ENCODE results near the gene ZNF215.

The ZNF215 gene

DNA sequence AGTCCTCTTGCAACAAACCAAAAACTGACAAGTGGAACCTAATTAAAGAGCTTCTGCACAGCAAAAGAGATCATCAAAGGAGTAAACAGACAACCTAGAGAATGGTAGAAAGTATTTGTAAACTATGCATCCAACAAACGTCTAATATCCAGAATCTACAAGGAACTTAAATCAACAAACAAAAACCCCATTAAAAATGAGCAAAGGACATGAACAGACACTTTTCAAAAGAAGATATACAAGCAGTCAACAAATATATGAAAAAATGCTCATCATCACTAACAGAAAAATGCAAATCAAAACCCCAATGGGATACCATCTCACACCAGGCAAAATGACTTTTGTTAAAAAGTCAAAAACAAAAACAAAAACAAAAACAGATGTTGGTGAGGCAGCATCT, 60.3 kb downstream of the ZNF215 start:
- no peak for DNase-seq (ENCODE audit: low read depth)
- TF ChIP-seq MYC (IDR thresholded peaks at IDR 0.05; ENCODE audit: low read depth, low read length) (no peak), POLR2A (IDR thresholded peaks at IDR 0.05; ENCODE audit: extremely low read depth, insufficient read length) (no peak)
- TF ChIP-seq, protein P1, sequence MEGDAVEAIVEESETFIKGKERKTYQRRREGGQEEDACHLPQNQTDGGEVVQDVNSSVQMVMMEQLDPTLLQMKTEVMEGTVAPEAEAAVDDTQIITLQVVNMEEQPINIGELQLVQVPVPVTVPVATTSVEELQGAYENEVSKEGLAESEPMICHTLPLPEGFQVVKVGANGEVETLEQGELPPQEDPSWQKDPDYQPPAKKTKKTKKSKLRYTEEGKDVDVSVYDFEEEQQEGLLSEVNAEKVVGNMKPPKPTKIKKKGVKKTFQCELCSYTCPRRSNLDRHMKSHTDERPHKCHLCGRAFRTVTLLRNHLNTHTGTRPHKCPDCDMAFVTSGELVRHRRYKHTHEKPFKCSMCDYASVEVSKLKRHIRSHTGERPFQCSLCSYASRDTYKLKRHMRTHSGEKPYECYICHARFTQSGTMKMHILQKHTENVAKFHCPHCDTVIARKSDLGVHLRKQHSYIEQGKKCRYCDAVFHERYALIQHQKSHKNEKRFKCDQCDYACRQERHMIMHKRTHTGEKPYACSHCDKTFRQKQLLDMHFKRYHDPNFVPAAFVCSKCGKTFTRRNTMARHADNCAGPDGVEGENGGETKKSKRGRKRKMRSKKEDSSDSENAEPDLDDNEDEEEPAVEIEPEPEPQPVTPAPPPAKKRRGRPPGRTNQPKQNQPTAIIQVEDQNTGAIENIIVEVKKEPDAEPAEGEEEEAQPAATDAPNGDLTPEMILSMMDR (IDR thresholded peaks at IDR 0.05; ENCODE audit: low read depth, low read length): no peak
- TF ChIP-seq, protein P2, sequence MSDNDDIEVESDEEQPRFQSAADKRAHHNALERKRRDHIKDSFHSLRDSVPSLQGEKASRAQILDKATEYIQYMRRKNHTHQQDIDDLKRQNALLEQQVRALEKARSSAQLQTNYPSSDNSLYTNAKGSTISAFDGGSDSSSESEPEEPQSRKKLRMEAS (IDR thresholded peaks at IDR 0.05; ENCODE audit: low read depth, low read length): no peak
- H3K4me3 ChIP-seq (ENCODE audit: low read depth, low read length): no peak overlapping the region

DNA sequence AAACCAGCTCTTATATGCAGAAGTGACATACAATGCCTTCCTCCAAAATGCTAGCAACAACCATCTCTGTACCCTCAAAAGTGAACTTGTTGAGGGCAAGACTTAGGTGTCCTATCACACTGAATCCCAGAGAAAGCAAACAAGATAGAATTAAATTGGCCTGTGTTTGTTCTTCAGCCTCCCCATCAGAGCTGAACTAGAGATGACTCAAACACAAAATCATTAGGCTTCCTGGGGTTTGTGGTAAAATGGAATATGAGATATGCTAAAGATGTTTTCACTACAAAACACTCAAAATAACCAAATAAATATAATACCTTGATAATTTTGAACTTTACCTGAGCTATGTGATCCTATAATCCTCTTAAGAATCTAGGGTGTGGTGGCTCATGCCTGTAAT, 62.3 kb downstream of the ZNF215 start:
- H3K4me3 ChIP-seq (ENCODE audit: low read depth, low read length): no peak overlapping the region
- TF ChIP-seq, protein P2 (IDR thresholded peaks at IDR 0.05; ENCODE audit: low read depth, low read length): no peak
- TF ChIP-seq POLR2A (IDR thresholded peaks at IDR 0.05; ENCODE audit: extremely low read depth, insufficient read length) (no peak), MYC (IDR thresholded peaks at IDR 0.05; ENCODE audit: low read depth, low read length) (no peak)
- TF ChIP-seq, protein P1 (IDR thresholded peaks at IDR 0.05; ENCODE audit: low read depth, low read length): no peak
- DNase-seq (ENCODE audit: low read depth): no peak

DNA sequence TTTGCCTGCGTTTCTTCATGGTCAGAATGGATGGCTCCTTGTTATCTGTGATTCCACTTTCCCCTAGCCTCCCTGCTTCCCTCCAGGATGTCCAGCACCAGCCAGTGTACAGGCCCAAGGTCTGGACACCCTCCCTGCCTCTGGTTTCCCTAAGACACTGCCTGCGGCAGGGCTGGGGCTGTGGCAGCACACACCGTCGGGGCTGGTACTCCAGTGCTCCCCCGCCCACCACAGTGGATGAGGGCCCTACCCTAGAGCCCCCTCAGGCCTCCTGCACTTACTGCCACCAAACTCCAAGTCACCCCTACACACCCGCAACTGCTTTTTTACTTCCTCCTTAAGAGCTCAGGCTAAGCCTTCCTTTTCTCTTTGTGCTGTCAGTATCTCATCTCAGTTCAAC, 65.0 kb downstream of the ZNF215 start:
- H3K4me3 ChIP-seq (ENCODE audit: low read depth, low read length): no peak overlapping the region
- TF ChIP-seq, protein P1 (IDR thresholded peaks at IDR 0.05; ENCODE audit: low read depth, low read length): no peak
- TF ChIP-seq, protein P2 (IDR thresholded peaks at IDR 0.05; ENCODE audit: low read depth, low read length): no peak
- TF ChIP-seq POLR2A (IDR thresholded peaks at IDR 0.05; ENCODE audit: extremely low read depth, insufficient read length): no peak
- TF ChIP-seq MYC (IDR thresholded peaks at IDR 0.05; ENCODE audit: low read depth, low read length): no peak
- DNase-seq (ENCODE audit: low read depth): no peak

DNA sequence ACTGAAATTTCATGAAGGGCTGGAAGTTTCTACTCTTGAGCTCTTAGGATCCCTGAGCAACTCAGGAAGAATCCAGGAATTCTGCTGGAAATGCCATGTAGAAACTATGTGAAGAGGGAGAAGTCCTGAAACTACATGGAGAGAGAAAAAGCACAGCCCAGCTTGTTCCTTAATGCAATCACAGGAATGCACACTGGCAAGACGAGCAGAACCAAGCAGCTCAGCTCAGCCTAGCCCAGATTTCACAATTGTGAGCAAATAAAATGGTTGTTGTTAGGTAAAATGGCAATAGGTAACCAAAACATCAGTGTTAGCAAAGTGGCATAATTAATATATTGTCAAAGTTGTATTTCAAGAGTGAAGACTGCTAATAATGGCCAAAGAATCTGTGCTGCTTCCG, 65.8 kb downstream of the ZNF215 start:
- TF ChIP-seq, protein P2 (IDR thresholded peaks at IDR 0.05; ENCODE audit: low read depth, low read length): no peak
- TF ChIP-seq MYC (IDR thresholded peaks at IDR 0.05; ENCODE audit: low read depth, low read length) (no peak), POLR2A (IDR thresholded peaks at IDR 0.05; ENCODE audit: extremely low read depth, insufficient read length) (no peak)
- TF ChIP-seq, protein P1 (IDR thresholded peaks at IDR 0.05; ENCODE audit: low read depth, low read length): no peak
- no peak overlapping the region for H3K4me3 ChIP-seq (ENCODE audit: low read depth, low read length)
- no peak for DNase-seq (ENCODE audit: low read depth)

DNA sequence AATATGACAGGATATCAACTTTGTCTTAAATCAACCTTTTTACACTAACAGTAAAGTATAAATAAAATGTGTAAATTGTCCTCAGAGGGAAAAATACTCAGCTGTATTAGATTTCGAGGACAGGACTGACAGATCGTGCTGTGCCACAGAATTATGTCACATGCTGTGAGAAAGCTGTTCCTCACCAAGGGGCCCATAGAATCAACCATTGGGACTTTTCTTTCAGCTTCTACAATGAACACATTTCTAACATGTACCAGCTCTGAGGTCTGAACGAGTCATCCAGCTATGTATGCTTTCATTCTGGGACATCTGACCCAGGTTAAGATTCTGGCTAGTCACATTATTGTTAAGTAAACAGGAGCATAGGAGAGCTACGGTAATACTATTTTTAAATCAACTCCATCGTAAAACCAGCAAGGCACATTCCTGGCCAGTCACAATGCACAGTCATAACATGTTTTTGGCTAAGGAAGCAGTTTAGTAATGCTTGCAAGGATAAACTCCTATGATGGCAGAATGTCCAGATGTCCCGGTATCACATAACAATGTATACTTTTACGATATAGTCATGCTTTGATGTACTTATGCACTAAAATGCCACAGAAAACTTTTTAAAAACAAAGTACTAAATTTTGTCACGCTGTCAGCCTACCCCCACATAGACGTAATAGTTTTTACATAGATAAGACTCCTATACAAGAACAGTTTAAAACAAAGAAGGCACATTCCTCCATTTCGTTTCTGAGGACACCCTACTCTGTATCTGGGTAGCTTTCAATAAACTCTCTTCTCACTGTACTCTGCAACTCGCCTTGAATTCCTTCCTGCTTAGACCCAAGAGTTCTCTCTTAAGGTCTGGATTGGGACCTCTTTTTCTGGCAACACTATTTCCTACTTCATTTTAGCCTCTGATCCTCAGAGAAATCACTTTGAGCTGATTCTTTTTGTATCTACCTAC, 66.5 kb downstream of the ZNF215 start:
- H3K4me3 ChIP-seq (ENCODE audit: low read depth, low read length): no peak overlapping the region

More for the DNA sequence above, 66.5 kb downstream of the ZNF215 start:
- TF ChIP-seq POLR2A (IDR thresholded peaks at IDR 0.05; ENCODE audit: extremely low read depth, insufficient read length): no peak
- TF ChIP-seq, protein P2 (IDR thresholded peaks at IDR 0.05; ENCODE audit: low read depth, low read length): no peak
- TF ChIP-seq, protein P1 (IDR thresholded peaks at IDR 0.05; ENCODE audit: low read depth, low read length): no peak
- no peak for TF ChIP-seq MYC (IDR thresholded peaks at IDR 0.05; ENCODE audit: low read depth, low read length)
- DNase-seq (ENCODE audit: low read depth): no peak
